CD14-positive monocyte (primary cell): Measurements from ENCODE around the gene PLXNA2. TPM values are rescaled to one million over a fixed set of nuclear protein-coding genes. Genes with fewer than 3 reads are reported as not detected.

Source experiments
- DNase-seq, 3 donors: peaks; one replicate each; pipeline ENCODE4 v3.0.0-alpha.2; 2011 to 2022
- H2AFZ ChIP-seq: 2 replicates; pipeline ENCODE4 v1.6.0; 2012; ENCODE audit warnings: mild to moderate bottlenecking, low read depth, low read length, inconsistent platforms; ENCODE audit not compliant: insufficient read depth, poor library complexity, severe bottlenecking
- H3K27ac ChIP-seq, 2 donors: 1 replicate in 1 of 2; 2 replicates in 1 of 2; pipeline ENCODE4 v1.5.1; 2012 to 2013; ENCODE audit warnings: low read length in 2 of 2, control low read depth in 1 of 2, inconsistent platforms in 1 of 2, low read depth in 1 of 2, mild to moderate bottlenecking in 1 of 2
- H3K27me3 ChIP-seq, 2 donors: one replicate each; pipeline versions ENCODE4 v1.6.0 to v1.6.1; 2011 to 2013; ENCODE audit warnings: low read length in 2 of 2; ENCODE audit not compliant: control insufficient read depth in 2 of 2, insufficient read depth in 2 of 2
- H3K36me3 ChIP-seq, 2 donors: replicated peaks in 1 of 2; 1 replicate in 1 of 2; 2 replicates in 1 of 2; pipeline versions ENCODE4 v1.5.1 to v1.6.1; 2012 to 2013; ENCODE audit warnings: low read length in 2 of 2, control low read depth in 1 of 2, inconsistent platforms in 1 of 2, mild to moderate bottlenecking in 1 of 2; ENCODE audit not compliant: insufficient read depth in 2 of 2, control insufficient read depth in 1 of 2
- H3K4me1 ChIP-seq, 2 donors: 1 replicate in 1 of 2; 2 replicates in 1 of 2; pipeline versions ENCODE4 v1.5.1 to v1.6.1; 2012 to 2013; ENCODE audit warnings: low read length in 2 of 2, control low read depth in 1 of 2, inconsistent platforms in 1 of 2, mild to moderate bottlenecking in 1 of 2, moderate library complexity in 1 of 2; ENCODE audit not compliant: insufficient read depth in 2 of 2, control insufficient read depth in 1 of 2
- H3K4me2 ChIP-seq: replicated peaks from 2 replicates; pipeline ENCODE3; 2012; ENCODE audit warnings: low read length, moderate library complexity, mild to moderate bottlenecking; ENCODE audit not compliant: poor library complexity, severe bottlenecking; ENCODE audit errors: extremely low read depth
- H3K4me3 ChIP-seq, 3 experiments: fragments of 200-600 bp in 1 of 3; sonication (generic) in 1 of 3; replicated peaks in 1 of 3; 1 replicate in 2 of 3; 2 replicates in 1 of 3; pipeline ENCODE4 v1.5.1; 2011 to 2013; ENCODE audit warnings: low read length in 3 of 3, mild to moderate bottlenecking in 3 of 3, control low read depth in 2 of 3, low read depth in 2 of 3, inconsistent platforms in 1 of 3, moderate library complexity in 1 of 3
- H3K79me2 ChIP-seq: 2 replicates; pipeline ENCODE4 v1.6.0; 2012; ENCODE audit warnings: mild to moderate bottlenecking, control low read depth, inconsistent platforms, low read length, moderate library complexity; ENCODE audit not compliant: insufficient read depth
- H3K9ac ChIP-seq: 2 replicates; pipeline ENCODE4 v1.6.0; 2017; ENCODE audit warnings: low read length, mild to moderate bottlenecking; ENCODE audit not compliant: insufficient read depth, poor library complexity, severe bottlenecking
- H3K9me3 ChIP-seq, 2 donors: replicated peaks in 1 of 2; 1 replicate in 1 of 2; 2 replicates in 1 of 2; pipeline versions ENCODE4 v1.5.1 to v1.6.1; 2012 to 2013; ENCODE audit warnings: low read length in 2 of 2, control low read depth in 1 of 2; ENCODE audit not compliant: control insufficient read depth in 1 of 2, insufficient read depth in 1 of 2
- H4K20me1 ChIP-seq: 2 replicates; pipeline ENCODE4 v1.6.0; 2012; ENCODE audit warnings: mild to moderate bottlenecking, low read length, control low read depth, moderate library complexity; ENCODE audit not compliant: insufficient read depth
- H3K27ac Mint-ChIP-seq, 7 donors: one replicate each; pipeline ENCODE4 v1.8.0; 2020; ENCODE audit warnings: mild to moderate bottlenecking in 7 of 7, mixed read lengths in 7 of 7, moderate library complexity in 6 of 7, inconsistent platforms in 2 of 7
- H3K27me3 Mint-ChIP-seq, 3 donors: one replicate each; pipeline ENCODE4 v1.8.0; 2021 to 2022; ENCODE audit warnings: low read depth in 3 of 3, mild to moderate bottlenecking in 3 of 3, mixed read lengths in 3 of 3, moderate library complexity in 3 of 3, inconsistent platforms in 1 of 3
- H3K36me3 Mint-ChIP-seq, 2 donors: one replicate each; pipeline ENCODE4 v1.8.0; 2020; ENCODE audit warnings: mixed read lengths in 2 of 2, inconsistent platforms in 1 of 2, mild to moderate bottlenecking in 1 of 2
- H3K4me1 Mint-ChIP-seq: one replicate; pipeline ENCODE4 v1.8.0; 2020; ENCODE audit warnings: mild to moderate bottlenecking, mixed read lengths
- H3K4me3 Mint-ChIP-seq, 2 donors: one replicate each; pipeline ENCODE4 v1.8.0; 2020; ENCODE audit warnings: mild to moderate bottlenecking in 2 of 2, mixed read lengths in 2 of 2, moderate library complexity in 1 of 2
- H3K9me3 Mint-ChIP-seq, 7 donors: one replicate each; pipeline ENCODE4 v1.8.0; 2020 to 2022; ENCODE audit warnings: mixed read lengths in 7 of 7, mild to moderate bottlenecking in 6 of 7, moderate library complexity in 6 of 7, inconsistent platforms in 2 of 7
- WGBS: methylation state at CpG from one replicate; pipeline ENCODE4 v1.1.5; 2013; ENCODE audit warnings: missing lambda C conversion rate; ENCODE audit not compliant: insufficient coverage; 5-methylcytosine and 5-hydroxymethylcytosine counted together
- intact Hi-C, 2 donors: fragments of 100-400 bp; cut with micrococcal nuclease; formaldehyde crosslinking; loops; one replicate each; pipeline versions ENCODE4 v1.15.0 to v1.15.1; 2023
- polyA plus RNA-seq, 3 donors: library from polyadenylated mRNA; depleted of rRNA in 1 of 3; unstranded in 2 of 3; stranded (reverse) in 1 of 3; fragments of 300-500 nt in 2 of 3; fragments of >200 nt in 1 of 3; fragmentation: Illumina TruSeq in 2 of 3; gene quantifications; 1 replicate in 2 of 3; 2 replicates in 1 of 3; pipeline ENCODE4 v1.2.3, GENCODE V29; 2012 to 2021
- TF ChIP-seq, protein P1 (sequence below): fragments of 200-600 bp; IDR thresholded peaks from one replicate; pipeline ENCODE4 v1.8.0; 2022; ENCODE audit warnings: antibody characterized with exemption, mild to moderate bottlenecking

Gene PLXNA2
- polyA plus RNA-seq, 3 donors = 0.75 to 2.1 (median 1.1) TPM

DNA sequence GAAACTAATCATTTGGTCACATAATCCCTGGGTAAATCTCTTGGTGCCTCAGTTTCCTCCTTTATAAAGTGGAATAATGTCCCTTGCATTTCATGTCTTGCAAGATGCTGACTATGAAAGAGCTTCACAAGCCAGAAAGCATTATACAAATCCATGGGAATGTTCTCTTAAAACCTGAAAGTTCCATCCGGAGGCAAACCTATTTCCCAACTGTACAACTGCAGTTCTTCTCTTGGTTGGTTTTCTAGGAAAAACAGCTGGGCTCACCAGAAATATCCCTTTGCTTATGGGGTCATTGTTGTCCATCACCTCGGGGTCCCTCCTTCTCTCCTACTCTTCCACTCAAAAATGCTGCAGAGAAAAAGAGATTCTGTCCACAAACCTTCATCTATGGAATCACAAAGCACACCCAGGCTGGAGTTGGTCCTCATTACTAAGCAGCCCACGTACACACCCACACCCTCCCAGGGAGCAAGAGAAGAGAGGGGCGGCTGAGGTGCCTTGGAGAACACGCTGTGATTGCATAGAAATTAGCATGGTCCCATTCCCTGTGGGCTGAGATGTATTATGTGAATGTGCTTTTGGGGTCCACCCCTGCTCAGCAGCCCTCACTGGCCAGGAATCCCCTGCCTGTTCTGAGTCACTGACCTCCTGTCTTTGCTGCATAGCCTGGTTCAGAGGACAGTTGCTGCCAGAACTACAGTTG, 5.0 kb upstream of the PLXNA2 start:
- H3K4me3 Mint-ChIP-seq = no peak overlapping the region
- Histone ChIP-seq H3K36me3 (no peaks in the 10 kb centered on the region), H3K27ac (no peak overlapping the region), H3K4me2 (no peak overlapping the region), H3K4me1 (peaks cover 11 to 12% of the 10 kb centered on the region in 2 donors), H2AFZ (no peak overlapping the region), H3K4me3 (no peak overlapping the region), H4K20me1 (no peaks in the 10 kb centered on the region), H3K79me2 (no peaks in the 10 kb centered on the region), H3K27me3 (peaks cover 0 to 11% of the 10 kb centered on the region in 2 donors), H3K9me3 (no peaks in the 10 kb centered on the region), H3K9ac (no peak overlapping the region)
- DNase-seq = no peak
- WGBS = 93% methylated on average over 2 of the region's 5 CpGs
- peaks cover 11 to 31% (median 13%) of the 10 kb centered on the region in 3 donors for H3K27me3 Mint-ChIP-seq
- TF ChIP-seq, protein P1, sequence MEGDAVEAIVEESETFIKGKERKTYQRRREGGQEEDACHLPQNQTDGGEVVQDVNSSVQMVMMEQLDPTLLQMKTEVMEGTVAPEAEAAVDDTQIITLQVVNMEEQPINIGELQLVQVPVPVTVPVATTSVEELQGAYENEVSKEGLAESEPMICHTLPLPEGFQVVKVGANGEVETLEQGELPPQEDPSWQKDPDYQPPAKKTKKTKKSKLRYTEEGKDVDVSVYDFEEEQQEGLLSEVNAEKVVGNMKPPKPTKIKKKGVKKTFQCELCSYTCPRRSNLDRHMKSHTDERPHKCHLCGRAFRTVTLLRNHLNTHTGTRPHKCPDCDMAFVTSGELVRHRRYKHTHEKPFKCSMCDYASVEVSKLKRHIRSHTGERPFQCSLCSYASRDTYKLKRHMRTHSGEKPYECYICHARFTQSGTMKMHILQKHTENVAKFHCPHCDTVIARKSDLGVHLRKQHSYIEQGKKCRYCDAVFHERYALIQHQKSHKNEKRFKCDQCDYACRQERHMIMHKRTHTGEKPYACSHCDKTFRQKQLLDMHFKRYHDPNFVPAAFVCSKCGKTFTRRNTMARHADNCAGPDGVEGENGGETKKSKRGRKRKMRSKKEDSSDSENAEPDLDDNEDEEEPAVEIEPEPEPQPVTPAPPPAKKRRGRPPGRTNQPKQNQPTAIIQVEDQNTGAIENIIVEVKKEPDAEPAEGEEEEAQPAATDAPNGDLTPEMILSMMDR = no peak
- H3K4me1 Mint-ChIP-seq = peaks cover 11% of the 10 kb centered on the region
- H3K36me3 Mint-ChIP-seq = no peaks in the 10 kb centered on the region
- H3K9me3 Mint-ChIP-seq = no peaks in the 10 kb centered on the region
- H3K27ac Mint-ChIP-seq = no peak overlapping the region
- intact Hi-C loops = loop anchor here in 1 of 2 donors (5.0 kb wide), 2 partner anchors 117 to 227 kb away; no protein-coding TSS in a partner anchor

GRCh38 chr1:208248307-208248801, 4.2 kb upstream of the PLXNA2 start:
- intact Hi-C loops = loop anchor here in 1 of 2 donors (5.0 kb wide), 2 partner anchors 116 to 226 kb away; no protein-coding TSS in a partner anchor
- Histone ChIP-seq H3K4me3 (no peak overlapping the region), H3K79me2 (no peaks in the 10 kb centered on the region), H4K20me1 (no peaks in the 10 kb centered on the region), H3K9ac (no peak overlapping the region), H3K9me3 (no peaks in the 10 kb centered on the region), H3K27ac (no peak overlapping the region), H3K4me2 (no peak overlapping the region), H3K4me1 (peaks cover 11 to 17% of the 10 kb centered on the region in 2 donors), H2AFZ (no peak overlapping the region), H3K36me3 (no peaks in the 10 kb centered on the region), H3K27me3 (peaks cover 0 to 11% of the 10 kb centered on the region in 2 donors)
- TF ChIP-seq, protein P1 = no peak
- no peak for DNase-seq
- H3K36me3 Mint-ChIP-seq = no peaks in the 10 kb centered on the region
- H3K27me3 Mint-ChIP-seq = peaks cover 9 to 34% (median 11%) of the 10 kb centered on the region in 3 donors
- H3K4me3 Mint-ChIP-seq = no peak overlapping the region
- H3K4me1 Mint-ChIP-seq = peaks cover 11% of the 10 kb centered on the region
- WGBS = 80% methylated on average over 3 of the region's 7 CpGs
- no peaks in the 10 kb centered on the region for H3K9me3 Mint-ChIP-seq
- H3K27ac Mint-ChIP-seq = no peak overlapping the region
